OCI-M1 (cell line): ENCODE results near the gene IARS2.
"Not testable (repeated sequence)": the region's sequence is repeated elsewhere in the genome, so short reads cannot be mapped to it uniquely, and the experiment has no call there.

ENCODE experiments used
- DNase-seq: peaks from one replicate; lab custom pipeline; 2025; lab: John Stamatoyannopoulos, UW

The IARS2 gene

DNA sequence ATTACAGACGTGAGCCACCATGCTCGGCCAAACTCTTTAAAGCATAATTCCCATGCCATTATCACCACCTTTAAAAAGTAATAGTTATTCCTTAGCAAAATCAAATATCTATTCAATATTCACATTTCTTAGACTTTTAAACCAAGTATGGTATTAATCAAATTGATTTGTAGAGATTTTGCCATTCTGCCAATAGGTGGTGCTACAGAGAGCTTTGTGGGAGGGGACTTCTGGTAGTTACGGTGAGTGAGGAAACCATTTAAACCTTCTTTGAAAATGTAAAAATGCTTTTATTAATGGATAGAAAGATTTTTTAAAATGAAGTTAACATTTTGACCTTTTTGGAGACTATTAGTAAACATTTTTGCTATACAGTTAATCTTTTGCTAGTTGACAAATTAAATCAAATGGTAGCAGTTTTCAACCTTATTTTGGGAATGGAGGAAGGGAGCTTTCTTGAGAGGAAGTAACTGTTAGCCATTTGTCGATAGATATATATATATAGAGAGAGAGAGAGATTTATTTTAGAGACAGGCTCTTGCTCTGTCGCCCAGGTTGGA is 19.3 kb downstream of the IARS2 start:
- DNase-seq: peak; percentile 76

DNA sequence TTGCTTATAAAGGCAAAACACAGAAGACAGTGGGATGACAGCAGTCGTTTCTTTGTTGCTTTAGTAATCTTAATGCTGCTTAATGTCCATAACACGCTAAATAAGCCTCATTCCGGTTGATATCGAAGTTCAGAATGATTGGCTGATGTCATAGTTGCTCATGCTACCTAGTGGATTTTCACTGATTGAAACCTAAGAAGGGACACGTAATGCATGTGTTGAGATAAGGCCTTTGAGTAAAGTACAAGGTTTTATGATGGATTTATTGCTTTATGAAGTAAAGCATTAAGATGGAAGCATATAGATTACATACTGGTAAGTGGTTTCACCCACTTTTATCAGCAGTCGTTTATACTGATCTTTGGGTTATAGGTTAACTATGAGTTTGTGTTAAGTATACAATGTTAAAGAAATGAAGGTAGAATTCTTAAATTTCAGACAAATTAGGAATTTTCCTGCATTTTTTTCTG is 25.1 kb downstream of the IARS2 start:
- DNase-seq: peak; percentile 84

DNA sequence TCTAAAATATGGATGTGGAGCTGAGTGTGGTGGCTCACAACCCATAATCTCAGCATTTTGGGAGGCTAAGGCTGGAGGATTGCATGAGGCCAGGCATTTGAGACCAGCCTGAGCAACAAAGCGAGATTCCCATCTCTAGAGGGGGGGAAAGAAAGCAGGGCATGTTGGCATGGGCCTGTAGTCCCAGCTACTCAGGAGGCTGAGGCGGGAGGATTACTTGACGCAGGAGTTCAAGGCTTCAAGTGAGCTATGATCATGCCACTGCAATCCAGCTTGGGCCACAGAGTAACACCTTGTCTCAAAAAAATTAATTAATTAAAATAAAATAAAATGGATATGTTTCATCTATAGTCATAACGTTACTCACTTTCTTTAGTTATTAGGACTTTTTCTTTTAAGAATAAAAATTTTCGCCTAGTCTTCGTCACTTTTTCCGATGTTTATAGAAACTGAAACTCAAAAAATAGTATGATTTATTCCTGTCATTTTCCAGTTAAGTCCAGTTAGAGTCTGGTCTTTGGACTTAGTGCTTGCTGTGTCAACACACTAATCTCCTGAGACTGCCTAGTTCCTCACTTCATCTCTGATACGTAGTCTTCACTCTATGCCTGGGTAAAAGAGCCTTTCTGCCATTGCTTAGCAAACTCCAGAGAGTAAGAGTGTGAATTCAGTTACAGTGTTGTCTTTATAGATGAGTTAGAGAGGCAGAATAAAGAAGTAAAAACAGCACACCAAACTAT is 28.0 kb downstream of the IARS2 start:
- DNase-seq: peak; percentile 30

GRCh38 chr1:220123066-220123465 is 29.1 kb downstream of the IARS2 start:
- no peak for DNase-seq

DNA sequence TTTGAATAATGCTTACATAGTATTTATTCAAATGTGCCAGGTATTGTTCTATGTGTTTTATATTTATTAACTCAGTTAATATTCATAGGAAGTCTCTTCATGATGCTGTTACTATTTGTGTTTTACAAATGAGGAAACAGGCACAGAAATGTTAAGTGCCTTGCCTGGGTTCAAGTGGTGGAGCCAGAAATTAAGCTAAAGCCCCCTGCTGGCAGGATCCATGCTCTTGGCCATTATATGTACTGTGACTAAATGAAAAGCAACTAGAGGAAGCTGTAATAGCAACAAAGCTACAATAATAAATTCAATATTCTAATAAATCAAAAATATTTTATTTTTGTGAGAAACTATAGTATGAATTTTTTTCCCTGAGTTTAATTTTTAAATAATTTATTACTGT is 30.0 kb downstream of the IARS2 start:
- peak; percentile 74 for DNase-seq

DNA sequence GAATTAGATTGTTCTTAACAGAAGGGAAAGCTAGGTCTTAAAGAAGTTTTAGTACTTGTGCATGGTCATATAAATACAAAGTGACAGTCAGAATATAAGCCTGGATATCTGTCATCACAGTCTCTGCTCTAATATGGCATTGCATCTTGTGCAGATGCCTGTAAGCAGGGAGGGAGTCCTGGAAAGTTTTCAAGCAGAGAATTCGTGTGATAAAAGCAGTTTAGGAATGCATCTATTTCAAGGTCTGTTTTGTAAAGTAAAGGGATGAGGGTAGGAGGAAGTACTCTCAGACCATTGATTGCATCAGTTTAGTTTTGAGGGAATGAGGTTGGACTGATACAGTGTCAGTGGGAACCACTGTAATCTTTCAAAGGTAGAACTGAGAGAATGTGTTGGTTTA is 30.6 kb downstream of the IARS2 start:
- DNase-seq: peak; percentile 61

DNA sequence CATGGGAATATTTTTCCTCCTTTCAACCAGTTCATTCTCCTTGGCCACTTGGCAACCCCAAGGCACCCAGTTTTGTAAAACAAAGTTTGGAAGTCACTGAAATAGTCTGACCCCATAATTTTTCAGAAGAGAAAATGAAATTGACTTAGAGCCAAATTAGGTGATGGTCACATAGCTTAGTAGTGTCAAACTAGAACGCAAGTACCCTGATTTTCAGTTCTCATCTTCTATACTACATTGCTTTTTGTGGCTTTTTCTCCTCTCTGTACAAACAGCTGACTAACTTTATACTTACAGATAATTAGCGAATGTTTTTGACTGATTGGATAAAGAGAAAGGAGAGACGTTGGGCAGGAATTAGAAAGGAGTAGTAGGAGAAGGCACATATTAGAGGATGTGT is 33.1 kb downstream of the IARS2 start:
- no peak for DNase-seq

DNA sequence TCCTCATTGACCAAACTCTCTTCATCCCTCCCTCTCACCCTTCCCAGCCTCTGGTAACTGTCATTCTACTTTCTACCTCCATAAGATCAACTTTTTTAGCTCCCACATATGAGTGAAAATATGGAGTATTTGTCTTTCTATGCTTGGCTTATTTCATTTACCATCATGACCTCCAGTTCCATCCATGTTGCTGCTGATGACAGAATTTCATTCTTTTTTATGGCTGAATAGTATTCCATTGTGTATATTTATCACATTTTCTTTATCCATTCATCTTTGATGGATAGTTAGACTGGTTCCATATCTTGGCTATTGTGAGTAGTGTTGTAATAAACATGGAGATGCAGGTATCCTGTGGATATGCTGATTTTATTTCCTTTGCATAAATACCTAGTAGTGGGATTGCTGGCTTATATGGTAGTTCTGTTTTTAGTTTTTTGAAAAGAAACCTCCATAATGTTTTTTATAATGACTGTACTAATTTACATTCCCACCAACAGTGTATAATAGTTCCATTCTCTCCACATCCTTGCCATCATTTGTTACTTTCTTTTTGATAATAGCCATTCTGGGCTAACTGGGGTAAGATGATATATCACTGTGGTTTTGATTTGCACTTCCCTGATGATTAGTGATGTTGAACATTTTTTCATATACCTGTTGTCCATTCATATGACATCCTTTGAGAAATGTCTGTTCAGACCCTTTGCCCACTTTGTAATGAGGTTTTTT is 35.7 kb downstream of the IARS2 start:
- DNase-seq: no peak

- no peak for DNase-seq
These were observed 41.8 kb downstream of the IARS2 start for GRCh38 chr1:220135755-220136154.

- no peak for DNase-seq
These were observed 43.3 kb downstream of the IARS2 start for GRCh38 chr1:220137019-220137786.

DNA sequence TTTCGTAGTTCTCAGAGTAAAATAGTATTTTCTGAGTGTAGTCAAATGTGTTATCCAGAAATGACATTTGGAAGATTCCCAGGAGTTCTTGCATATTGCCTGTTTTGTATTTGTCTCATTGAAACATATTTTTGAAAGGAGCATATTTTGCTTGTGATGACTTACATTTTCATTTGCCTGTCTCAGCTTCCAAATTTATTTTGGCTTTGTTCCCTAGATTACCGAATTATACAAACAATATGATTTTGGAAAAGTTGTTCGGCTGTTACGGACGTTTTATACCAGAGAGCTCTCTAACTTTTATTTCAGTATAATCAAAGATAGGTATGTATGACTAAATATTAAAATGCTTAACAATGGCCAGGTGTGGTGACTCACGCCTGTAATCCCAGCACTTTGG is 46.0 kb downstream of the IARS2 start:
- DNase-seq: no peak

- no peak for DNase-seq
These were observed 50.1 kb downstream of the IARS2 start for GRCh38 chr1:220144051-220144450.

DNA sequence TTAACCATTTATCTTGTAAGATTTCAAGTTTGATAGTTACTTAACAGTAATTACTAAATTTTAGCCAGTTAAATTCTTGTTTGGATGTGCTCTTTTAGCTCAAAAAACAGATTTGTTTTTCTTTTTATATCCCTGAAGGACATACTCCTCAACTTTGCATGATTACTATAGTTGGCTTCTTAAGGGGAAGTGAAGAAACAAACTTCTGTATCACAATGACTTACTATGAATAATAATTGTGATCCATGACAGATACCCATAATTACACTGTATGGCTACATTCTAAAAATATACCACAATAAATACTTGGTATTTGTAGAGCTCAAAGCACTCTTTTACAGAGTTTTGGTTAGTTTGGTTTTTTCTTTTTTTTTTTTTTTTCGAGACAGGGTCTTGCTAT is 55.8 kb downstream of the IARS2 start:
- no peak for DNase-seq

DNA sequence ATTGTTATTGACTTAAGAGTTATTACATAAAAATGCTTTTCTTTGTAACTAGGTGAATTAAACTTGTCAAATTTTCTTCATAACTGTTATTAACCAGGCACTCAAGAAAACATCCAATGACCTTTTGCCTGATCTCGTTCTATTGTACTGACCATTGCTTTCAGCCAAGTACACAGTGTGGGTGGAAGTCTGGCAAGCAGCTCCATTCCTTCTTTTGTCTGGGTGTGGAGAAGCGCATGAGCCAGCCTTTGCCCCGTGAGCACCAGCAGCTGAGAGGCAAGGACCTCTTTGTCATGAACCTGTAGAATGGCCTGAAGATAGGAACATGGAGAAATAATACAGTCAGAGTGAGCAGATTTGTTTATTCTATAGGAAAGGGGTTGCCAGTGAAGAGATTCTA is 57.5 kb downstream of the IARS2 start:
- DNase-seq: no peak

DNA sequence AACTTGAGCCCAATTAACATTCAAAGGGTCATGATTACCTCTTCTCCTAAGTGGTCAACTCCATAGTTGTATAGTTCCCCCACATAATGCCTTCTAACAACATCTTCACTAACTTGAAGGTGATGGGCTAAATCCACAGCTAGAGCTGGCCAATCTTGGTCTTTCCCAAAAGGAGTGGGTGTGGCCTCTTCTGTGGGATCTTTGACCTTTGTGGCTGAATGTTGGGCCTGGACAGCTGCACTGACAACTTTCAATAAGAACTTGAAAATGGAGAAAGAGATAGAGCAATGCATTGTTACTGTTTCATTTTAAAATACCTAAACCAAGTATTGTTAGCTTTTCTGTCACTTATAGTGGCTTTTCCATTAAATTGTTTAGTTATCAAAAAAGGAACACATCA is 59.2 kb downstream of the IARS2 start:
- no peak for DNase-seq

GRCh38 chr1:220156620-220157146 is 62.8 kb downstream of the IARS2 start:
- no peak for DNase-seq

DNA sequence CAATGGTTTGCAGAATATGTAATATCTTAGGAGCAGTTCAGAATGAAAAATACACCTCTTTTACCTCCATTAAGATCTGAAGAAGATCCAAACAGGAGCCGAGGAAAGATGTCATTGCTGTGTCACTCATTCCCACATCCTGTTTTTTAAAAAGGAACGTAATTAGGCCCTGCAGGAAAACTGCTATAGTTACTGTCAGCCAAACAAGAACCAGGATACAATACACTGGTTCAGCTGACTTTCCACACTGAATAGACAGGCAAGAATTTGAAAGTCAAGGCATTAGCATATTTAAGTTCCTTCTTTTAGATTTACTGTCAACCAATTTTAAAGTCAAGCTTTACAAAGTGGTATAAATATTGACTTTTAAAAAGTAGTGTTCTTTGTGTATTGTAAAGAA is 63.8 kb downstream of the IARS2 start:
- no peak for DNase-seq

DNA sequence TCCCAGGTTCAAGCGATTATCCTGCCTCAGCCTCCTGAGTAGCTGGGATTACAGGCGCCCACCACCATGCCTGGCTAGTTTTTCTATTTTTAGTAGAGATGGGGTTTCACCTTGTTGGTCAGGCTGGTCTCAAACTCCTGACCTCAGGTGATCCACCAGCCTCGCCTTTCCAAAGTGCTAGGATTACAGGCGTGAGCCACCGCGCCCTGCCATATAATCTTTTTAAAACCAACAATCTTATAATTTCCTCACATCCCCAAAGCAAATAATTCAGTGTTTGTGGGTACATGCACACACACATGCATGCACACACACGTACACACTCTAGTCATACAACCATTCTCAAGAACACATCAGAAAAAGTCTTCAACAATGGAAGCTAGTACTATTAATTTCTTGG is 64.6 kb downstream of the IARS2 start:
- DNase-seq: not testable (repeated sequence)

DNA sequence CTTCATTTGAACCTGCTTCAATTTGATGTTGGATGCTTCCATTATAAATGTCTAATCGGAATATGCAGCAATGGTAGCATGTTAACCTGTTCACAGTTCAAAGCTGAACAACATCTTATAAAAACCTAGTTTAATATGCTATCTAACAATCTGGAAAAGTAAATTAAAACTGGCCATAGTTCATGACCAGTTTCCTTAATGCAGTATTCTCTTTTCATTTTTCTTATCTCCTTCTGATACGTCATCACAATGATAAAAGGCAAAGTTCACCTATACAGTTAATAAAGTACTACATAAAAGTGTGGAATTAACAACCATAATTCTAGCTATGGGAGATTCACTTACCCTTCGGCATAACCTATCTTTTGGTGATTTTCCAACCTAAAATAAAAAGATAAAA is 65.1 kb downstream of the IARS2 start:
- DNase-seq: no peak

- DNase-seq: no peak
These were observed 66.1 kb downstream of the IARS2 start for GRCh38 chr1:220160027-220160426.

- DNase-seq: no peak
These were observed 70.2 kb downstream of the IARS2 start for GRCh38 chr1:220164116-220164515.

DNA sequence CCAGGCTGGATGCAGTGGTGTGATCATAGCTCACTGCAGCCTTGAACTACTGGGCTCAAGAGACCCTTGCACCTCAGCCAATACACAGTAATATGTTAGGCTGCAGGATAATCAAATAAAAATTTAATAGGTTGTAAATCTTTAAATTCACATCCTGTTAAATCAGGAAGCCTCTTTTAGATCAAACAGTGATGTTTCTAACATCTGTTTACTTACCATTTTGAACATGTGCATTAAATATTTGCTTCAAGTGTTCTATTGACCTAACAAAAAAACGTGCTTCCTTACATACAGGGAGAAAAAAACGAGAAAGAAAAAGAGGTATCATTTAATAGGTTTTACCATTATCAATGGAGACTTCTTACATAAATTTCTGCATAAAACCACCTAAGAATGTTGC is 70.6 kb downstream of the IARS2 start:
- no peak for DNase-seq
